GM12874 (cell line): ENCODE results near the gene SEMA6B.

Source experiments
- TF ChIP-seq, protein P1 (sequence below): IDR thresholded peaks from 2 replicates; pipeline ENCODE4 v1.5.1; 2011; ENCODE audit warnings: low read depth, mild to moderate bottlenecking, control low read depth, low read length, moderate library complexity; ENCODE audit not compliant: insufficient read depth

Gene SEMA6B, protein sequence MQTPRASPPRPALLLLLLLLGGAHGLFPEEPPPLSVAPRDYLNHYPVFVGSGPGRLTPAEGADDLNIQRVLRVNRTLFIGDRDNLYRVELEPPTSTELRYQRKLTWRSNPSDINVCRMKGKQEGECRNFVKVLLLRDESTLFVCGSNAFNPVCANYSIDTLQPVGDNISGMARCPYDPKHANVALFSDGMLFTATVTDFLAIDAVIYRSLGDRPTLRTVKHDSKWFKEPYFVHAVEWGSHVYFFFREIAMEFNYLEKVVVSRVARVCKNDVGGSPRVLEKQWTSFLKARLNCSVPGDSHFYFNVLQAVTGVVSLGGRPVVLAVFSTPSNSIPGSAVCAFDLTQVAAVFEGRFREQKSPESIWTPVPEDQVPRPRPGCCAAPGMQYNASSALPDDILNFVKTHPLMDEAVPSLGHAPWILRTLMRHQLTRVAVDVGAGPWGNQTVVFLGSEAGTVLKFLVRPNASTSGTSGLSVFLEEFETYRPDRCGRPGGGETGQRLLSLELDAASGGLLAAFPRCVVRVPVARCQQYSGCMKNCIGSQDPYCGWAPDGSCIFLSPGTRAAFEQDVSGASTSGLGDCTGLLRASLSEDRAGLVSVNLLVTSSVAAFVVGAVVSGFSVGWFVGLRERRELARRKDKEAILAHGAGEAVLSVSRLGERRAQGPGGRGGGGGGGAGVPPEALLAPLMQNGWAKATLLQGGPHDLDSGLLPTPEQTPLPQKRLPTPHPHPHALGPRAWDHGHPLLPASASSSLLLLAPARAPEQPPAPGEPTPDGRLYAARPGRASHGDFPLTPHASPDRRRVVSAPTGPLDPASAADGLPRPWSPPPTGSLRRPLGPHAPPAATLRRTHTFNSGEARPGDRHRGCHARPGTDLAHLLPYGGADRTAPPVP

DNA sequence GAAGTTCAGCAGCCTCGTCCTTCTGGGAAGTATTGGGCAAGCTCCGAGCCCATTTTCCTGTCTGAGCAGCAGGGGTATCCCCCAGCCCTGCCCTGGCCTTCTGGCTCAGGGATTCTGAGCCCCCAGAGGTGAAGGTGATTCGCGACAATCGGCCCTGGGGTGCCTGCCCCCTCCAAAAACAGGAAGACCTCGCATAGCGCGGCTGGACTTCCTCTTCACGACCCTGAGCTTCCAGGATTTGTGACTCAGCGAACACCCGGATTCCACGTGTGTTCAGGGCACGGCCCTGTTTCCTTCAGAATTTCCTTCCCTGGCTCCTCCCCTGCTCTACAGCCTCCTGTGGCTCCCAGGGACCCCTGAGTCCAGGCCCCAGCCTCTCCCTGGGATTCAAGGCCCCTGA lies at the start of gene SEMA6B:
Gene SEMA6B (minus strand): TSS at position 116 of the 400 bp plus-strand sequence. CDS start 1,227 bp downstream, outside the sequence.
- TF ChIP-seq, protein P1, sequence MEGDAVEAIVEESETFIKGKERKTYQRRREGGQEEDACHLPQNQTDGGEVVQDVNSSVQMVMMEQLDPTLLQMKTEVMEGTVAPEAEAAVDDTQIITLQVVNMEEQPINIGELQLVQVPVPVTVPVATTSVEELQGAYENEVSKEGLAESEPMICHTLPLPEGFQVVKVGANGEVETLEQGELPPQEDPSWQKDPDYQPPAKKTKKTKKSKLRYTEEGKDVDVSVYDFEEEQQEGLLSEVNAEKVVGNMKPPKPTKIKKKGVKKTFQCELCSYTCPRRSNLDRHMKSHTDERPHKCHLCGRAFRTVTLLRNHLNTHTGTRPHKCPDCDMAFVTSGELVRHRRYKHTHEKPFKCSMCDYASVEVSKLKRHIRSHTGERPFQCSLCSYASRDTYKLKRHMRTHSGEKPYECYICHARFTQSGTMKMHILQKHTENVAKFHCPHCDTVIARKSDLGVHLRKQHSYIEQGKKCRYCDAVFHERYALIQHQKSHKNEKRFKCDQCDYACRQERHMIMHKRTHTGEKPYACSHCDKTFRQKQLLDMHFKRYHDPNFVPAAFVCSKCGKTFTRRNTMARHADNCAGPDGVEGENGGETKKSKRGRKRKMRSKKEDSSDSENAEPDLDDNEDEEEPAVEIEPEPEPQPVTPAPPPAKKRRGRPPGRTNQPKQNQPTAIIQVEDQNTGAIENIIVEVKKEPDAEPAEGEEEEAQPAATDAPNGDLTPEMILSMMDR, result no peak

DNA sequence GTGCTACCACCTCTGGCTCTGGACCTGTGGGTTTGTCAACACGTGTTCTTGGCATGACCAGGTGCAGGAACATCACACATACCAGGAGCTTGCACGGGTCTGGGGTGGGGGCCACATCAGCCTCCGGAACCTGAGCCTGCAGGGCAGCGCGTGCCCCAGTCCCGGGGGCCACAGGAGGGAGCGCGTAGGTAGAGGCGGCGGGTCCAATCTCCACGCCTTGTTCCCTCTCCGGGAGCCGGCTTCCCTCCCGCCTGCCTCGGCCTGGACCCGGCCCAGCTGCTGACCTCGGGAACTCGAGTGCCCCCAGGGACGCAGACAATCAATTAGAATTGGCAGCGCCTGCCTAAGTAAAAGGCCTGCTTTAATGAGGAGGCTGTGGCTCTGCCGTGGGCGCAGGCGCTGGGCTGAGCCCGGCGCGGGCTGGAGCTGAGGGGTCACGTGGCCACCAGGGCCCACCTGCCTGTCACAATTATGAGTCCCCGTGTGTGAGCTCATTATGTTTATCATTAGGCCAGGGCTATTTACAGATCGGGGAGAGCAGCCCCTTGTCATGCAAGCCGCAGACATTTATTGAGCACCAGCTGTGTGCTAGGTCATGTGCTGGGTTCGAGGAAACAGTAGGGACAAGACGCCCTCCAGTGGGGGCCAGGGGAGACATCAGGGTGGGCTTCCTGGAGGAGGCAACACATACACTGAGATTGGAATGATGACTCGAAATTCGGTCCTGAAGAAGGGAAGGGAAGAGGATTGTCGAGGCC lies 47.6 kb upstream of the SEMA6B start:
- TF ChIP-seq, protein P1, result no peak

DNA sequence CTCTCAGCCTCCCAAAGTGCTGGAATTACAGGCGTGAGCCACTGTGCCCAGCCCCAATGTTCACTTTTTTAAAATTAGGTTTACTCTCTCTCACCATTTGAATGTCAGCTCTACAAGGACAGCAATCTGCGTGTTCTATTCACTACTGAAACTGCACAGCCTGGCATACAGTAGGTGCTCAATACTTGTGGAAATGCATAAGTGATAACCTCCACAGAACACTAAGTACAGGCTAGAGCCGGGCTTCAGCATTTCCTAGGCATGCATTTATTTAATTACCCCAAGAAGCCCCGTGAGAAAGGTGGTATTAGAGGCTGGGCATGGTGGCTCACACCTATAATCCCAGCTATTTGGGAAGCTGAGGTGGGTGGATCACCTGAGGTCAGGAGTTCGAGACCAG lies 46.7 kb upstream of the SEMA6B start:
- TF ChIP-seq, protein P1, result no peak

DNA sequence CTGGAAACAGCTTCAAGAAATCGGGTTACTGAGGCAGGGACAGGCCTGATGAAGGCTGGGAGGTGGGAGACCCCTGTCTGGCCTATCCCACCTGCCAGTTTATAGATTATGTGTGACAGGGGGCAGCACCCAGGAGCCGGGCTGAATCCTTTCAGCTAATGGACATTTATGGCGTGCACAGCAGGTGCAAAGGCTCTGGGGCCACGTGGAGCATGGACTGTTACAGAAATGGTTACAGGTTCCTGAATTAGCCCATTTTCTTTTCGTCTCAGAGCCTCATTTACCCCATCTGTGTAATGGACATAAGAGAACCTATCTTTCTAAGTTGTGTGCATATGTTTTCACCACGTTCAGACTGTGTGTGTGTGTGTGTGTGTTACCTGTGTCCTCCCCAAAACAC lies 45.4 kb upstream of the SEMA6B start:
- TF ChIP-seq, protein P1, result no peak

DNA sequence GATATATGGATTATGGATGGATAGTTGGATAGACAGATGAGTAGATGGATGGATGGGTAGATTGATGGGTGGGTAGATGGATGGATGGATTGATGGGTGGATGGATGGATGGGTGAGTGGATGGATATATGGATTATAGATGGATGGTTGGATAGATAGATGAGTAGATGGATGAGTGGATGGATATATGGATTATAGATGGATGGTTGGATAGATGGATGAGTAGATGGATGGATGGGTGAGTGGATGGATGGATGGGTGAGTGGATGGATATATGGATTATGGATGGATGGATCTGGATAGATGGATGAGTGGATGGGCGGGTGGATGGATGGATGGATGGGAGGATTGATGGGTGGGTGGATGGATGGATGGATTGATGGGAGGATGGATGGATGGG lies 43.4 kb upstream of the SEMA6B start:
- TF ChIP-seq, protein P1, result no peak

DNA sequence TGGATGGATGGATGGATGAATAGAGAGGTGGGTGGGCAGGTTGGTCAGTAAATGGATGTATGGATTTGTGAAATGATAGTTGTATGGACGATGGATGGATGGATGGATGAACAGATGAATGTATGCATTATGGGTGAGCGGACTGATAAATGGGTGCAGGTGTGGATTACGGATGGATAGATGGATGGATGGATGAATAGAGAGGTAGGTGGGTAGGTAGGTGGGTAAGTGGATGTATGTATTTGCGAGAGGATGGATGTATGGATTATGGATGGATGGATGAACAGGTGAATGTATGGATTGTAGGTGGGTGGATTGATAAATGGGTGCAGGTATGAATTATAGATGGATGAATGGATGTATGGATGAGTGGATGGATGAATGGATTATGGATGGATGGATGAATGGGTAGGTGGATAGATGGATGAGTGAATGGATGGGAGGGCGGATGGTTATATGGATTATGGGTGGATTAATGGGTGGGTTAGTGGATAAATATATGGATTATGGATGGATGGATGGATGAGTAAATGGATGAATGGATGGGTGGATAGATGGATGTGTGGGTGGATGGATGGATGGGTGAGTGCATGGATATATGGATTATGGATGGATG lies 42.8 kb upstream of the SEMA6B start:
- TF ChIP-seq, protein P1, result no peak
